PFSK-1 (cell line): Measurements from ENCODE around the gene CACNA1B.

Source experiments
- FOXP2 ChIP-seq: optimal IDR thresholded peaks from 2 replicates; pipeline ENCODE3; 2011; ENCODE audit warnings: borderline replicate concordance, control low read depth, inconsistent platforms; ENCODE audit not compliant: insufficient read depth; ENCODE audit errors: extremely low read length, extremely low read depth
- POLR2AphosphoS5 ChIP-seq: IDR thresholded peaks from 2 replicates; pipeline ENCODE4 v1.6.1; 2012; ENCODE audit warnings: low read depth, mild to moderate bottlenecking, control low read depth, low read length, moderate library complexity
- SIN3A ChIP-seq: IDR thresholded peaks from 2 replicates; pipeline ENCODE4 v1.6.1; 2012; ENCODE audit warnings: mild to moderate bottlenecking, low read length, moderate library complexity, borderline replicate concordance; ENCODE audit not compliant: insufficient read depth
- TAF1 ChIP-seq: IDR thresholded peaks from 2 replicates; pipeline ENCODE4 v1.6.1; 2012; ENCODE audit warnings: low read length, control low read depth, borderline replicate concordance; ENCODE audit not compliant: insufficient read depth
- TF ChIP-seq, protein P1 (sequence below), 2 experiments: IDR thresholded peaks; 2 replicates each; pipeline versions ENCODE4 v1.6.1 to v1.8.0; 2011 to 2012; ENCODE audit warnings: low read depth in 2 of 2, low read length in 2 of 2, control low read depth in 1 of 2, inconsistent platforms in 1 of 2, mild to moderate bottlenecking in 1 of 2, moderate library complexity in 1 of 2; ENCODE audit not compliant: insufficient read depth in 1 of 2

The CACNA1B gene

DNA sequence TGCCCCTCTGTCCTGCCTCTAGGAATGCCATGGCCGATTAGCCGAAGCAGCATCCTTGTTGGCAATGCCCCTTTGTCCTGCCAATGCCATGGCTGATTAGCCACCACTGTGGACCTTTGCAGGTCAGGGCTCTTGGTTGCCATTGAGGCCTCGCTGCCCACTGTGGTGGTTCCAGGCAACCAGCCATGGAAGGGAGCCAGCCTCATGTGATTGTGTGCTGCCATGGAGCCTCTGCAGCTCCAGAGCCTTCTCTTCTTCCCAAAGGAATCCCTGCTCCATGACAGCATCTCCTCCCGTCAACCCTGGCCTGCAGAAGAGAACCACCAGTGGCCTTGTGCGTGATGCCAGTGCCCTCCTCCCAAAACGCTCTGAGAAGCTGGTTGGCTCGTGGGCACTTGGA, 187.0 kb downstream of the CACNA1B start:
- TF ChIP-seq FOXP2 (no peak), TAF1 (no peak), SIN3A (no peak), POLR2AphosphoS5 (no peak)
- TF ChIP-seq, protein P1, sequence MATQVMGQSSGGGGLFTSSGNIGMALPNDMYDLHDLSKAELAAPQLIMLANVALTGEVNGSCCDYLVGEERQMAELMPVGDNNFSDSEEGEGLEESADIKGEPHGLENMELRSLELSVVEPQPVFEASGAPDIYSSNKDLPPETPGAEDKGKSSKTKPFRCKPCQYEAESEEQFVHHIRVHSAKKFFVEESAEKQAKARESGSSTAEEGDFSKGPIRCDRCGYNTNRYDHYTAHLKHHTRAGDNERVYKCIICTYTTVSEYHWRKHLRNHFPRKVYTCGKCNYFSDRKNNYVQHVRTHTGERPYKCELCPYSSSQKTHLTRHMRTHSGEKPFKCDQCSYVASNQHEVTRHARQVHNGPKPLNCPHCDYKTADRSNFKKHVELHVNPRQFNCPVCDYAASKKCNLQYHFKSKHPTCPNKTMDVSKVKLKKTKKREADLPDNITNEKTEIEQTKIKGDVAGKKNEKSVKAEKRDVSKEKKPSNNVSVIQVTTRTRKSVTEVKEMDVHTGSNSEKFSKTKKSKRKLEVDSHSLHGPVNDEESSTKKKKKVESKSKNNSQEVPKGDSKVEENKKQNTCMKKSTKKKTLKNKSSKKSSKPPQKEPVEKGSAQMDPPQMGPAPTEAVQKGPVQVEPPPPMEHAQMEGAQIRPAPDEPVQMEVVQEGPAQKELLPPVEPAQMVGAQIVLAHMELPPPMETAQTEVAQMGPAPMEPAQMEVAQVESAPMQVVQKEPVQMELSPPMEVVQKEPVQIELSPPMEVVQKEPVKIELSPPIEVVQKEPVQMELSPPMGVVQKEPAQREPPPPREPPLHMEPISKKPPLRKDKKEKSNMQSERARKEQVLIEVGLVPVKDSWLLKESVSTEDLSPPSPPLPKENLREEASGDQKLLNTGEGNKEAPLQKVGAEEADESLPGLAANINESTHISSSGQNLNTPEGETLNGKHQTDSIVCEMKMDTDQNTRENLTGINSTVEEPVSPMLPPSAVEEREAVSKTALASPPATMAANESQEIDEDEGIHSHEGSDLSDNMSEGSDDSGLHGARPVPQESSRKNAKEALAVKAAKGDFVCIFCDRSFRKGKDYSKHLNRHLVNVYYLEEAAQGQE (IDR thresholded peaks at IDR 0.05; ENCODE audit: insufficient read depth in 1 of 2, low read depth in 2 of 2, low read length in 2 of 2), result no peak

DNA sequence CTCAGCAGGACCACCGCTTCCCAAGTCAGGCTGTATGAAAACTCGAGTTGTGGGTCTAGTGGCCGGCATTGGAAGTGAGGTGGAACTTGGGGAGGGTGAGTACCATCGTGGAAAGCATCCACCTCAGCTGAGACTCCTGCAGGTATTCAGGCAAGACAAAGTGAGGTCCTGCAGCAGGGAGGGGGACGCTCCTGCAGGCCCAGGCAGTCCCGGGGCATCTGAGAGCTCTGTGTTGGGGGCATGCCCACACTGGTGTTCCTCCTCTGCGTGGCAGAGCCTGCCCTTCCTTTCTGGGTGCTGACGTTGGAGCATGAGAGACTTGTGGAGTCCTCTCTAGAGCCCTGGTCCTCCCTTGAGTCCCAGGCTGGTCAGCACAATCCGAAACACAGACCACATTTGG, 187.7 kb downstream of the CACNA1B start:
- TF ChIP-seq POLR2AphosphoS5, result no peak
- TF ChIP-seq SIN3A, result no peak
- TF ChIP-seq FOXP2, result no peak
- TF ChIP-seq, protein P1 (IDR thresholded peaks at IDR 0.05; ENCODE audit: insufficient read depth in 1 of 2, low read depth in 2 of 2, low read length in 2 of 2), result no peak
- TF ChIP-seq TAF1, result no peak

DNA sequence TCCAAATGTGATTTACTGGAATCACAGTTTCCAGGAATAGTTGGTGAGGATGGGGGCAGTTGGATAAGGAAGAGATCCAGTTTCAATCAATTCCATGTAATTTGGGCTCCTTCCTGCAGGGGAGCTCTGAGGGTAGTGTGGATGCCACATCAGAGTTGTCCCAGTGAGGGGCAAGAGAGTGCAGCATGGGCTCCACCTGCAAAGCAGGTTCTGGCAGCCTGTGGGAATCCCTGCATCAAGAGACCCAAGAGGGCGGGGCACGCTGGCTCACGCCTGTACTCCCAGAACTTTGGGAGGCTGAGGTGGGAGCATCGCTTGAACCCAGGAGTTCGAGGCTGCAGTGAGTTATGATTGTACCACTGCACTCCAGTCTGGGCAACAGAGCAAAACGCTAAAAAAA, 188.5 kb downstream of the CACNA1B start:
- no peak for TF ChIP-seq SIN3A

DNA sequence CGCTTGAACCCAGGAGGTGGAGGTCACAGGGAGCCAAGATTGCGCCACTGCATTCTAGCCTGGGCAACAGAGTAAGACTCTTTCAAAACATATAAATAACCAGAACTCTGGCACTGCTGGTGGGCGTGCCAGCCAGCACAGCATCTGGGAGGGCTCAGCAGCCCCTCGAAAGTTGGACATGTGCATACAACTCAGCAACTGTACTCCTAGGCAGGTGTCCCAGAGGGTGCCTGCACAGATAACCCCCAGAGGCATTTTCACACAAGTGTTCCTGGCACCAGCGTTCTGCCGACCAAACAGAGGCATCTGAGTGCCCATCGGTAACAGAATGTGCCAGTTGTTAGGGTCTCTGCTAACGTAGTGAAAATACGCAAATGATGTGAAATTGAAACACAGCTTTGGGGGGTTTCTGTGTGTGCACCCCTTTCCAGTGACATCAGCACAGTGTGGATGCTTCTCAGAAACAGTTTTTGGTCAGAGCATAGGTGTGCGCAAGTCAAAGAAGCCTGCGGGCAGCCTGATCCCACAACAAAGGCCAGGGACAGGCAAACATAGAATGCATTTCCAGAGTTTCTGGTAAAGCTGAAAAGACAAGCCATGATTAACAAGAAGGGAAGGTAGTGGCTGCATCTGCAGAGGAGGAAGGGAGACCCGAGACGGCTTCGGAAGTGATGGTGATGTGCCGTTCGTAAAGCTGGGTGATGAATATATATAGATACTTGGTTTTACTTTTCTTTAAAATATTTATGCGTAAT, 190.2 kb downstream of the CACNA1B start:
- TF ChIP-seq FOXP2 (no peak), POLR2AphosphoS5 (no peak), TAF1 (no peak), SIN3A (no peak)
- TF ChIP-seq, protein P1 (IDR thresholded peaks at IDR 0.05; ENCODE audit: insufficient read depth in 1 of 2, low read depth in 2 of 2, low read length in 2 of 2), result no peak

DNA sequence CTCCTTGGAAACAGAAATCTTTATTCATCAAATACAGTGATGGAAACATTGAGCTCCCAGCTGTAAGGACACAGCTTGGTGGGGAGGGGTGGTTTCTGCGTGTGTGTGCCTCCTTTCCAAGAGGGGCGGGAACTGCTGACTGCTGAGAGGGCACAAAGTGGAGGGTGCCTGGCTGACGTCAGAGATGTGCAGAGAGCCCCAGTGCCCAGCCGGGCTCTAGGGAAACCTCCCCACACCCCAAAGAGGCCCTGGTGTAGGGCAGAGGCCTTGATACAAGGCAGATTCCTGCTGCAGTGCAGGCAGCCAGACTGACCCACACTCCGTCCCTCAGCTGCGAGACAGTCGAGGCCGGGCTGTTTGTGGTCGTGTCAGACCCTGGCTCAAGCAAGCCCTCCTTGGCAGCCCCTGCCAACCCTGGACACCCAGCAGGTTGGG, 191.0 kb downstream of the CACNA1B start:
- TF ChIP-seq, protein P1 (IDR thresholded peaks at IDR 0.05; ENCODE audit: insufficient read depth in 1 of 2, low read depth in 2 of 2, low read length in 2 of 2), result no peak
- no peak for TF ChIP-seq TAF1
- no peak for TF ChIP-seq FOXP2
- TF ChIP-seq POLR2AphosphoS5, result no peak
- TF ChIP-seq SIN3A, result no peak
